GM21576 (cell line): ENCODE results near the gene CUX1.
"Not testable (repeated sequence)": the region's sequence is repeated elsewhere in the genome, so short reads cannot be mapped to it uniquely, and the experiment has no call there.

Experiments used
- ATAC-seq: cut with Tn5 transposase; IDR thresholded peaks from one replicate; pipeline ENCODE4 v1.9.1; 2021; ENCODE audit warnings: mild to moderate bottlenecking, moderate library complexity; ENCODE audit not compliant: unreplicated experiment

Gene CUX1

DNA sequence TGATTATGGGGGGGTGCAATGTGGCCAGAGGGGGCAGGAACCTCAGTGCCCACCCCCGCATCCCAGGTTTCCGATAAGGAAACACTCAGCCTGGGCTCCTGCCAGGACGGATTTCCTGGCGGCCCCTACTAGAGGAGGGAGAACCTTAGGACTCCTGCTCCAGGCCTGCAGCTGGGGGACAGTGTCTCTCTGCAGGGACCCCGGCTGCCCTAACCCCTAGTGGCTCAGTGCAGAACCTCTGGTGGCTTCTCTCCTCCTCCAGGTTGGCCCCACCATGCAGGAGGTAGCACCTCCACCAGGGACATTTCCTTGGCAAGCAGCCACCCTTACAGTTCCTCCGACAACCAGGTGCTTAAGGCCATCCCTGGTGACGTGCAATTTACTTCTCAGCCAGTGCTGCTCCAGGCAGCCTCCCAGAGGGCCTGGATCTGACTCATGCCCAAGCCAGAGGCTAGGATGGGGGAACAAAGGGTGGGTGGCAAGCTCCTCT lies 501.1 kb downstream of the CUX1 start:
- no peak for ATAC-seq

DNA sequence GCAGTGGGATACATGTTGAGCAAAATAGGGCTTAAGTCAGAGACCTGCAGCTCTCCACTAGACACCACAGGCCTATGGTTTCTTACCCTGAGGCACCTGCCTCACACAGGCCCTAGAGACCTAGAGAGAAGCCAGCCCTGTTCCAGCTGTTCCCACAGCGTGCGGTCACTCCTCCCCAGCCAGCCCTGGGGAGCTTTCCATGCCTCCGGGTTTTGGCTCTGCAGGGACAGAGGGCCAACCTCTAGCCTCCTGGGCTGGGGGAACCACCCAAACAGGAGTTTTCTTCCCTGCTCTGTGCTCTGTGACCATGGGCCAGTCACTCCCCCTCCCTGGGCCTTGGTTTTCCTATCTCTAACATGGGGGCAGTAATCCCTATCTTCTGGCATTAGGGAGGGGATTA lies 502.2 kb downstream of the CUX1 start:
- no peak for ATAC-seq

DNA sequence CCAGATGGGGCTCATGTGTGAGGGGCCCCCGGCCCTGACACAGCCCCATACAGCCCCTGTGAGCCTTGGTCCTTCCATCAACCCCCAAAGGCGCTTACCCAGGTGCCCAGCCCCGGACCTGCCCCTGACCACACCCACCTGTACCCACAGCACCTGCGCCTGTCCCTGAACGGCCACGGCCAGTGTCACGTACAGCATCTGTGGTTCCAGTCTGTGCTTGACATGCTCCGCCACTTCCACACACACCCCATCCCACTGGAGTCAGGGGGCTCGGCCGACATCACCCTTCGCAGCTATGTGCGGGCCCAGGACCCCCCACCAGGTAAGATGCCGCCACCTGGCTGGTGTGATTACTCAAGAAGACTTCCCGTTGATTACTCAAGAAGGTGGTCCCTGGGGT lies 502.8 kb downstream of the CUX1 start:
- no peak for ATAC-seq

DNA sequence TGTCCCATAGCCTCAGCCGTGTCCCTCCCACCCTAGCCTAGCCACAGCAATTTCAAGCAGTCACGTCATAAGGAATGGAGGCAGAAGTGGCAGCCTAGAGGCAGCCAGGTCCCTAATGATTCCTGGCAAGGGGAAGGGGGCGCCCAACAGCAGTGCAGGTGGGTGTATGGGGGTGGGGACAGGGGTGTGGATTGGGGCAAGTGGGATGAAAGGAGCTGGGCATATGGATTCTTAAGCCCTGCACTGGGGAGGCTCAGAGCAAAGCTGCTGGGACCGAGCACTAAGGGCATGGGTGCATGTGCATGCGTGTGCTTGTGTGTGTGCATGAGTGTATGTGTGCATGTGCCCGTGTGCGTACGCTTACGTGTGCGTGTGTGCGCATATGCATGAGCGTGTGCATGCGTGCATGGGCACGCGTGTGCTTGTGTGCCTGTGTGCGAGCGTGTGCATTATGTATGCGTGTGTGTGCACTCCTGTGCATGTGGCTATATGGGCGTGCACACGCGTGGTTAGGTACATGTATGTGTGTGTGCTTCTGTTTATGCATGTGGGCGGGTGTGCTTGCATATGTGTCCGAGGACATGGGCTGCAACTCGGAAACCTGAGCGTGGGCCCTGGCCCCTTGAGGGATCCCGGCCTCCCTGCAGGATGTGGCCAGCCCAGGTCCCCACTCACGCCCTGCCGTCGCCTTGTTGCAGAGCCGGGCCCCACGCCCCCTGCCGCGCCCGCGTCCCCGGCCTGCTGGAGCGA lies 503.4 kb downstream of the CUX1 start:
- ATAC-seq, result no peak

DNA sequence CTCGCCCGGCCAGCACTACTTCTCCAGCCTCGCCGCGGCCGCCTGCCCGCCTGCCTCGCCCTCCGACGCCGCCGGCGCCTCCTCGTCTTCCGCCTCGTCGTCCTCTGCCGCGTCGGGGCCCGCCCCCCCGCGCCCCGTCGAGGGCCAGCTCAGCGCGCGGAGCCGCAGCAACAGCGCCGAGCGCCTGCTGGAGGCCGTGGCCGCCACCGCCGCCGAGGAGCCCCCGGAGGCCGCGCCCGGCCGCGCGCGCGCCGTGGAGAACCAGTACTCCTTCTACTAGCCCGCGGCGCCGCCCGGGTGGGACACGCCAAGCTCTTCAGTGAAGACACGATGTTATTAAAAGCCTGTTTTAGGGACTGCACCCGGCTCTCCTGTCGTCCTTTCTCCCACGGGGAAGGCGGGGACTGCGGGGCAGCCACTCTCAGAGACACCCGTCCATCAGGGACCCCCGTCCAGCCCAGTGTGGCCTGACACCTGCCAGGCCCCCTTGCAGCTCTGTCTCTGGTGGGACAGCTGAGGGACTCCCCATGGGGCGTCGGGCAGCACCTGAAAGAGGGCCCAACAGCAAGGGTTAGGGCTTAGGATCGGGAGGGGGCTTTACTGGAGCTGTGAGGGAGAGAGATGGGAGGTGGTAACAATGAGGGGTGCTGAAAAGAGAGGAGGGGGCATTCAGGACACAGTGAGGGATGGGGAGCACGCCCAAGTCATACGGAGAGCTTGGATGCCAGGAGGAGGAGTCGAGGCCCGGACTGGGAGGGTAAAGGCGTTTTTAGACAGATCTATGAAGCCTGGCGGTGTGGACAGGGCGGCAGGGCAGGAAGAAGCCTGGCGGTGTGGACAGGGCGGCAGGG lies 504.1 kb downstream of the CUX1 start:
- no peak for ATAC-seq

DNA sequence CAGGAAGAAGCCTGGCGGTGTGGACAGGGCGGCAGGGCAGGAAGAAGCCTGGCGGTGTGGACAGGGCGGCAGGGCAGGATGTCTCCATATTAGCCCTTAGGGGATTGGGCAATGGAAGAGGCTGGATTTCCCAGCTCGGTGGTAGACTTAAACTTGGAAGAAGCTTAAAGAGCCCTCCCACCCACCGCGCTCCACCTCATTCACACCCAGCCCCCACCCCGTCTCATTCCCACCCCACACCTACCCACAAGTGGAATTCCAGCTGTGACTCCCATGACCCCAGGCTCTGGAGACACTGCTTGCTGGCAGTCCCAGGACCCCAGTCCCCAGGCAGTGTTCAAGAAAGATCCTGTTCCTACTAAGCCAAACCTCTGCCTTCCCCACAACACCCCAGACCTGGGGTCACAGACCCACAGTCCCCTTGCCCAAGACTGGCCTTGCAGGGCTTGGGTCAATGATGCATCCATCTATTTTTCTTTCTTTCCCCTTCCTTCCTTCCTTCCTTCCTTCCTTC lies 504.8 kb downstream of the CUX1 start:
- no peak for ATAC-seq

DNA sequence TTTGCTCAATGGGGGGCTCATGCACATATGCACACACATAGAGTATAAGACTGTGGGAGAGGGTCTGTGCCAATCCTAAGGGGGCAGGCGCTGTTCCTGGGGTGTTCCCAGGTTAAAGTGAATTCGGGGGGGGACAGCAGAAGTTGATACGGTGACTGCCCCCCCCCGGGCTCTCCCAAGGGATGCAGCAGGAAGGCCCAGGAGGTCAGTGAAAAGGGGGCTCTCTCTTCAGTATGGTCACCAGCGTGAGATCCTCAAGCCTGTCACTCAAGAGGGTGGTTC lies 506.4 kb downstream of the CUX1 start:
- ATAC-seq, result no peak

DNA sequence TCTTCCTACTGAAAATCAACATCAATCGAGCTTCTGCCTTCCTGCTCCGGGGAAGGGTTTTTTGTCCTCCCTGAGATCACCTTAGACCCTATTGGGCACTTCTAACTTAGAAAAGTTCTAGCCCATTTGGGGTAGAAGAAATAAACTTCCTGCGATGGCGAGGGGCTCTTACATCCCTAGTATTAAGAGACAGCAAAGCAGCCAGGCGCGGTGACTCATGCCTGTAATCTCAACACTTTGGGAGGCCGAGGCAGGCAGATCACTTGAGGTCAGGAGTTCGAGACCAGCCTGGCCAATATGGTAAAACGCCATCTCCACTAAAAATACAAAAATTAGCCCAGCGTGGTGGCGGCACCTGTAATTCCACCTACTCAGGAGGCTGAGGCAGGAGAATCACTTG lies 507.7 kb downstream of the CUX1 start:
- not testable (repeated sequence) for ATAC-seq

DNA sequence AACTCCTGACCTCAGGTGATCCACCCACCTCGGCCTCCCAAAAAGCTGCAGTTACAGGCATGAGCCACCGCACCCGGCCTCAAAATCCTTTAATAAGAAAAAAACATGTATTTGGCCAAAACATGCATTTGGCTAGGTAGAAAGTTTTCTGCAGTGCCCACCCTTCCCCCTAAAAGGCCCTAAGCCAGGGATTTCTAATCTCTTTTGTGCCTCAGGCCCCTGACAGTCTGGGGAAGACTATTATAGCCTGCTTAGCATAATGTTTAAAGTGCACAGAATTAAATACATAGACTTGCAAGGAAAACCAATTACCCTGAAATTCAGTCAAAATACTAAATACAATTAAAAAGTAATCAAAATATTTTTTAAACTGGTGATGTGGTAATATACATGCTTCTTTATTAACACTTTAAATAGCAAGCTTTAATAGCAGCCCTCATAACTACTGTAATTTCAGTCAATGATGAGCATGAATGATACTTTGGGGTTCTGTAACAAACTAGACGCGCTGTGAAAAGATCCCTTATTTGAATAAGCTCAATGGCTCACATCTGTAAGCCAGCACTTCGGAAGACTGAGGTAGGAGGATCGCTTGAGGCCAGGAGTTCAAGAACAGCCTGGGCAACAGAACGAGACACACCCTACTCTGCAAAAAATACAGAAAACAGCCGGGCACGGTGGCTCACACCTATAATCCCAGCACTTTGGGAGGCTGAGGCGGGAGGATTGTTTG lies 508.9 kb downstream of the CUX1 start:
- no peak for ATAC-seq

DNA sequence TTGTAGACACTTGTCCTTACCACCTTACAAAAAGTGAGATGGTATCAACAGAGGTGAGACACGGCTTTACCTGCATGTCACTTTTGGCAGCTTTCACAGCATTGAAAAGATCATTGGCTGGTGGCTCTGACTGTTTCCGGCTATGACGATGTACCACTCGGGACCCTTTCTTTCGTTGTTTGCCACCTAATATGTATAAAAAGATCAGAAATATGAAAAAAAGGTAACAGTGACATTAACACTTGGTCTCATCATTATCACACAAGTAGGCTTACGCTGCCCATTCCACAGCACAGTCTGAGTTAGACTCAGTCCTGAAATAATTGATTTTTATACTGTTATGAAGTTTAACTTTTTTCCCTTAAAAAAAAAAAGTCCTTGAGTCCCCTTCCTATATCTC lies 509.8 kb downstream of the CUX1 start:
- not testable (repeated sequence) for ATAC-seq

DNA sequence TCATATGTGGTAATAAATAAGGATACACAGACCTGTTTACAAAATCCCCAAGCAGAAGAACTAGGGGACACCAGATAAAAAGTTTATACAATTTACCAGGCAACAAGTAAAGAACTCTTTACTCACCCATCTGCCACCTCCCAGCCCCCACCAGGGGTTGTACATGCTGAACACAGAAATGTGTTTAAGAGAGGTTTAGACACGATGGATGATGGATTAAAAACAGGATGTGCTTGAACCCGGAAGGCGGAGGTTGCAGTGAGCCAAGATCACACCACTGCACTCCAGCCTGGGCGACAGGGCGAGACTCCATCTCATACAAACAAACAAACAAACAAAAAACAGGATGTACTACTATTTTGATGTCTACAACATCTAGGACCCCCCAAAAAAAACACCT lies 511.4 kb downstream of the CUX1 start:
- not testable (repeated sequence) for ATAC-seq

DNA sequence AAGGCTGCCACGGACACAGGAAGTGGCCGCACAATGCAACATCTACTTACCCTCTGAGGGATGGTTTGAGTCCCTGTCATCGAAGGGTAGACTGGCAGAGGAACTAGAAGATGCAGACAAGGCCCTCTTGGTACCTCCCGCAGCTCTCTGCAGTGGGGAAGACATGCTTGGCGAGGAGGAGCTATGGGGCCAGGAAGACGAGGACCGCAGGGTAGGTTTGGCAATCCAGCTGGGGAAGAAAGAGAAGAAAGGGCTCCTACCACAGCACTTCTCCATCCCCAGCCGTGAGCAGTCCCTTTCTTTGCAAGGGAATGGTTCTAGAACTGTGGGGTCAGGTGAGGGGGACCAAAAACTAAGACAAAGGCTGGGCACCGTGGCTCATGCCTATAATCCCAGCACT lies 511.9 kb downstream of the CUX1 start:
- not testable (repeated sequence) for ATAC-seq

DNA sequence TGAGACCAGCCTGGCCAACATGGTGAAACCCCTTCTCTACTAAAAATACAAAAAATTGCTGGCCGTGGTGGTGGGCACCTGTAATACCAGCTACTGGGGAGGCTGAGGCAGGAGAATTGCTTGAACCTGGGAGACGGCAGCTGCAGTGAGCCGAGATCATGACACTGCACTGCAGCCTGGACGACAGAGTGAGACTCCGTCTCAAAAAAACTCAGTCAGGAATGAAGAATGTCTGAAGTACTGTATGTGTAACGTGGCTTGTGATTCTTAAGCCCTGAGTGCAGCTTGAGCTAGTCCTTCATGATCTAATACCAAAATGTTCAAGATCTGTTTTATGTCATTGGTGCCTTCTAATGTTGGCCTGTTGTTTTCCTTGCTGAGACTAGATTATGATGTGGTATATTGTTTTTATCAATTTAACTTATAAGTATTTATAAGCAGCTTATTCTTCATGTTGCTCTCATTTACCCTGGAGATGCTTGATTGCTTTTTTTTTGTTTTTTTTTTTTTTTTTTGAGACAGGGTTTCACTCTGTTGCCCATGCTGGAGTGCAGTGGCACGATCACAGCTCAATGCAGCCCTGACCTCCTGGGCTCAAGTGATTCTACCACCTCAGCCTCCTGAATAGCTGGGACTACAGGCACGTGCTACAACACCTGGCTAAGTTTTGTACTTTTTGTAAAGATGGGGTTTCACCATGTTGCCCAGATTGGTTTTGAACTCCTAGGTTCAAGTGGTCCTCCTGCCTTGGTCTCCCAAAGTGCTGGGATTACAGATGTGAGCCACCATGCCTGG lies 513.4 kb downstream of the CUX1 start:
- ATAC-seq, result not testable (repeated sequence)
